H1 (cell line): ENCODE results near the gene CRYBA4. TPM values are rescaled to one million over a fixed set of nuclear protein-coding genes. Genes with fewer than 3 reads are reported as not detected.
A peak's percentile ranks its signal among the peaks of the same experiment; 100 is the strongest.

ENCODE experiments used
- CTCF ChIA-PET: fragments of 300-600 bp; sonication (Branson Sonifier 250); formaldehyde crosslinking; loops from one replicate; lab custom pipeline; 2021; ENCODE audit not compliant: partially characterized antibody; lab: Charles Lee
- POLR2A ChIA-PET: fragments of 300-600 bp; sonication (Branson Sonifier 250); formaldehyde crosslinking; loops from one replicate; lab custom pipeline; 2021; ENCODE audit warnings: inconsistent platforms; ENCODE audit not compliant: partially characterized antibody; lab: Charles Lee
- DNase-seq, 2 experiments: peaks; one replicate each; pipeline versions ENCODE4 v3.0.0 to v3.0.0-alpha.2; 2010 to 2022; ENCODE audit warnings: low spot score in 2 of 2, low read depth in 1 of 2, mixed read lengths in 1 of 2
- FAIRE-seq: peaks from 2 replicates; lab custom pipeline; 2011; peaks lifted over from hg19 to GRCh38; lab: Jason Lieb, UNC
- H2AFZ ChIP-seq: 2 replicates; pipeline ENCODE4 v1.8.1; 2012; ENCODE audit warnings: low read length, inconsistent platforms
- H2AK5ac ChIP-seq: 2 replicates; pipeline ENCODE4 v1.6.1; 2013; ENCODE audit warnings: low read depth, low read length
- H2BK120ac ChIP-seq: replicated peaks from 2 replicates; pipeline ENCODE3; 2013; ENCODE audit warnings: low read depth, low read length, inconsistent platforms
- H2BK12ac ChIP-seq: 2 replicates; pipeline ENCODE4 v1.6.1; 2013; ENCODE audit warnings: low read depth, low read length
- H2BK15ac ChIP-seq: 2 replicates; pipeline ENCODE4 v1.6.1; 2013; ENCODE audit warnings: low read length
- H2BK20ac ChIP-seq: 2 replicates; pipeline ENCODE4 v1.6.1; 2013; ENCODE audit warnings: low read length
- H2BK5ac ChIP-seq: 2 replicates; pipeline ENCODE4 v1.6.1; 2013; ENCODE audit warnings: low read depth, low read length
- H3K14ac ChIP-seq: 2 replicates; pipeline ENCODE4 v1.6.1; 2013; ENCODE audit warnings: inconsistent platforms; ENCODE audit not compliant: insufficient read length
- H3K18ac ChIP-seq: 2 replicates; pipeline ENCODE4 v1.6.1; 2013; ENCODE audit warnings: low read length; ENCODE audit errors: extremely low read depth
- H3K23ac ChIP-seq: 2 replicates; pipeline ENCODE4 v1.6.1; 2013; ENCODE audit warnings: inconsistent platforms; ENCODE audit not compliant: insufficient read length
- H3K23me2 ChIP-seq: 2 replicates; pipeline ENCODE4 v1.6.1; 2013; ENCODE audit warnings: low read depth, low read length
- H3K27ac ChIP-seq: 2 replicates; pipeline ENCODE4 v1.6.1; 2011; ENCODE audit warnings: low read depth, low read length, inconsistent platforms
- H3K27me3 ChIP-seq, 4 experiments: replicated peaks in 1 of 4; 1 replicate in 1 of 4; 2 replicates in 3 of 4; pipeline versions ENCODE4 v1.6.1 to v1.8.1; 2011 to 2013; ENCODE audit warnings: low read length in 3 of 4, mild to moderate bottlenecking in 3 of 4, inconsistent platforms in 2 of 4, mixed read lengths in 2 of 4, moderate library complexity in 1 of 4; ENCODE audit not compliant: control insufficient read depth in 3 of 4, insufficient read depth in 3 of 4; ENCODE audit errors: extremely low read depth in 1 of 4
- H3K36me3 ChIP-seq, 4 experiments: 2 replicates each; pipeline versions ENCODE4 v1.6.1 to v1.8.1; 2011 to 2013; ENCODE audit warnings: mild to moderate bottlenecking in 4 of 4, low read length in 3 of 4, moderate library complexity in 2 of 4, control low read depth in 1 of 4, inconsistent platforms in 1 of 4; ENCODE audit not compliant: insufficient read depth in 4 of 4, control insufficient read depth in 2 of 4
- H3K4ac ChIP-seq: replicated peaks from 2 replicates; pipeline ENCODE3; 2013; ENCODE audit warnings: low read length, low read depth, mixed read lengths, inconsistent platforms; ENCODE audit not compliant: insufficient read length
- H3K4me1 ChIP-seq, 4 experiments: replicated peaks in 1 of 4; 1 replicate in 1 of 4; 2 replicates in 3 of 4; pipeline versions ENCODE4 v1.6.1 to v1.8.1; 2011 to 2013; ENCODE audit warnings: low read length in 3 of 4, inconsistent platforms in 2 of 4, mixed read lengths in 1 of 4; ENCODE audit not compliant: insufficient read depth in 4 of 4, control insufficient read depth in 3 of 4
- H3K4me2 ChIP-seq, 2 experiments: 2 replicates each; pipeline versions ENCODE4 v1.6.1 to v1.8.1; 2011 to 2013; ENCODE audit warnings: low read depth in 2 of 2, low read length in 2 of 2, control low read depth in 1 of 2, inconsistent platforms in 1 of 2, mild to moderate bottlenecking in 1 of 2; ENCODE audit not compliant: insufficient read depth in 1 of 2
- H3K4me3 ChIP-seq, 4 experiments: fragments of 200-600, 300-600 bp in 1 of 4; sonication (generic), shearing (Covaris generic), sonication (Bioruptor Twin) in 1 of 4; 2 replicates each; pipeline versions ENCODE4 v1.5.1 to v1.8.1; 2011 to 2016; ENCODE audit warnings: low read length in 4 of 4, low read depth in 3 of 4, control low read depth in 2 of 4, inconsistent platforms in 2 of 4, mild to moderate bottlenecking in 2 of 4, mixed read lengths in 1 of 4, moderate library complexity in 1 of 4; ENCODE audit not compliant: insufficient read depth in 2 of 4; ENCODE audit errors: extremely low read depth in 1 of 4
- H3K56ac ChIP-seq: replicated peaks from 2 replicates; pipeline ENCODE3; 2013; ENCODE audit warnings: low read depth, mild to moderate bottlenecking, mixed read lengths, low read length, inconsistent platforms; ENCODE audit not compliant: insufficient read length
- H3K79me1 ChIP-seq: 2 replicates; pipeline ENCODE4 v1.6.1; 2013; ENCODE audit warnings: low read depth, low read length, control low read depth
- H3K79me2 ChIP-seq, 2 experiments: 2 replicates each; pipeline versions ENCODE4 v1.6.1 to v1.8.1; 2012 to 2013; ENCODE audit warnings: low read length in 2 of 2, mild to moderate bottlenecking in 2 of 2, inconsistent platforms in 1 of 2; ENCODE audit not compliant: insufficient read depth in 2 of 2, control insufficient read depth in 1 of 2
- H3K9ac ChIP-seq, 4 experiments: replicated peaks in 1 of 4; 1 replicate in 1 of 4; 2 replicates in 3 of 4; pipeline versions ENCODE4 v1.6.1 to v1.8.1; 2011 to 2013; ENCODE audit warnings: low read depth in 3 of 4, low read length in 3 of 4, control low read depth in 2 of 4, mild to moderate bottlenecking in 2 of 4, moderate library complexity in 2 of 4, inconsistent platforms in 1 of 4; ENCODE audit errors: extremely low read depth in 1 of 4
- H3K9me3 ChIP-seq, 2 experiments: 2 replicates each; pipeline versions ENCODE4 v1.6.1 to v1.8.1; 2012 to 2013; ENCODE audit warnings: mild to moderate bottlenecking in 2 of 2, moderate library complexity in 2 of 2, control low read depth in 1 of 2, inconsistent platforms in 1 of 2, low read depth in 1 of 2, low read length in 1 of 2, mixed read lengths in 1 of 2; ENCODE audit not compliant: insufficient read depth in 2 of 2
- H4K20me1 ChIP-seq, 2 experiments: replicated peaks in 1 of 2; 2 replicates each; pipeline versions ENCODE3 to v1.8.1; 2011 to 2013; ENCODE audit warnings: inconsistent platforms in 2 of 2, low read length in 2 of 2, mild to moderate bottlenecking in 1 of 2; ENCODE audit not compliant: insufficient read depth in 2 of 2, control insufficient read depth in 1 of 2
- H4K5ac ChIP-seq: 2 replicates; pipeline ENCODE4 v1.6.1; 2013; ENCODE audit warnings: low read length, low read depth, mixed read lengths, inconsistent platforms; ENCODE audit not compliant: insufficient read length
- H4K8ac ChIP-seq: 2 replicates; pipeline ENCODE4 v1.8.0; 2013; ENCODE audit warnings: mild to moderate bottlenecking, moderate library complexity, low read length, inconsistent platforms; ENCODE audit not compliant: insufficient read depth; ENCODE audit errors: extremely low read depth
- H4K91ac ChIP-seq: replicated peaks from 2 replicates; pipeline ENCODE3; 2013; ENCODE audit warnings: low read length, mixed read lengths, inconsistent platforms; ENCODE audit not compliant: insufficient read length
- CHD2 ChIP-seq: IDR thresholded peaks from 2 replicates; pipeline ENCODE4 v1.6.1; 2012; ENCODE audit warnings: low read length, improper control_type of control experiment
- HDAC2 ChIP-seq, 2 experiments: fragments of 300-600 bp in 1 of 2; sonication (generic) in 1 of 2; IDR thresholded peaks; 2 replicates each; pipeline ENCODE4 v1.6.1; 2011 to 2012; ENCODE audit warnings: low read depth in 2 of 2, low read length in 2 of 2, mild to moderate bottlenecking in 2 of 2, moderate library complexity in 2 of 2, borderline replicate concordance in 1 of 2, inconsistent platforms in 1 of 2
- KDM1A ChIP-seq: fragments of 200-600, 300-600 bp; sonication (generic); IDR thresholded peaks from 2 replicates; pipeline ENCODE4 v1.7.1; 2016; ENCODE audit warnings: mild to moderate bottlenecking, low read length, borderline replicate concordance
- WGBS, 2 experiments: shearing (Covaris generic) in 1 of 2; methylation state at CpG; one replicate each; pipeline versions ENCODE4 v1.1.6 to v1.1.7; 2013 to 2015; ENCODE audit warnings: low lambda C conversion rate in 2 of 2, mixed read lengths in 2 of 2, inconsistent platforms in 1 of 2, low coverage in 1 of 2, missing lambda C conversion rate in 1 of 2; ENCODE audit not compliant: insufficient replicate concordance in 2 of 2, insufficient coverage in 1 of 2, insufficient read length in 1 of 2; ENCODE audit errors: extremely low coverage in 1 of 2, missing lambda C conversion rate in 1 of 2; 5-methylcytosine and 5-hydroxymethylcytosine counted together
- polyA plus RNA-seq, 7 experiments: library from polyadenylated mRNA; depleted of rRNA in 3 of 7; stranded (reverse) in 5 of 7; unstranded in 2 of 7; fragments of >200 nt in 5 of 7; fragments of 200-250 nt in 2 of 7; gene quantifications; 1 replicate in 5 of 7; 2 replicates in 1 of 7; 4 replicates in 1 of 7; pipeline versions ENCODE4 v1.2.1 to v1.2.3, GENCODE V29; 2011 to 2013; ENCODE audit warnings: missing spikeins in 2 of 7, mixed read lengths in 2 of 7
- total RNA-seq: library from RNA; stranded (reverse); fragmentation: NEBNext Ultra II Directional; extraction: Animal tissue kit (Norgen Biotek cat#: 25700); gene quantifications from 2 replicates; pipeline ENCODE4 v1.2.1, GENCODE V29; 2021

The CRYBA4 gene
- total and polyA plus RNA-seq, 2 of the 8 experiments (the other 6 are each of a cell fraction or from before 2014, with no cell fraction given), result 0.67 to 3.1 TPM

DNA sequence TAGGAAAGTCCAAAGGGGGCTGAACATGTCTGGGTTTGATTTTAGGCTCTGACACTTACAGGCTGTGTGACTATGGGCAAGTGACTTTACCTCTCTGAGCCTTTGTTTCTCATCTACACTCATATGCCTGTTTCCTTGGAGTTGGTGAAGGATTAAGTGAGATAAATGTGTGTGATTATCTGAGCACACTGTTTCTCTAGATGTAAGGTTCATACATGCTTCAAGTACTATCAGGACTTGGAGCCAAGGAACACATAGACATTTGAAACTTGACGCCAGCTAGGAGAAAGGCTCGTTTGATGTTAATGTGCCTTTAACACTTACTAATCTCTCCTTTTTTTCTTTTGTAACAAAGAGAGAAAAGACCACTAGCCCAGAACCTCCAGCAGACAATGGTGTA lies 13.6 kb upstream of the CRYBA4 start:
- Histone ChIP-seq H3K9ac (no peak overlapping the region), H3K18ac (peak overlapping the region; percentile 66; the same call in 1 of the 2 replicates), H3K79me1 (no peaks in the 10 kb centered on the region; the same call in 1 of the 2 replicates), H4K8ac (no peak overlapping the region), H3K23me2 (peaks cover 5% of the 10 kb centered on the region; the same call in 1 of the 2 replicates), H2AFZ (no peak overlapping the region), H2BK15ac (no peak overlapping the region), H2BK5ac (peak overlapping the region; percentile 28; the same call in 1 of the 2 replicates), H3K27ac (no peak overlapping the region), H2BK120ac (no peak overlapping the region), H3K9me3 (no peaks in the 10 kb centered on the region), H3K4me2 (peak overlapping the region; percentile 24 to 40; a peak in 3 of 4 replicates), H4K91ac (peak overlapping the region; percentile 2), H2BK12ac (peak overlapping the region; percentile 22; the same call in 1 of the 2 replicates), H3K4me1 (peaks cover 7 to 17% (median 10%) of the 10 kb centered on the region in 4 experiments), H3K27me3 (peaks cover 5 to 18% (median 14%) of the 10 kb centered on the region in 4 experiments), H3K79me2 (no peaks in the 10 kb centered on the region), H3K14ac (no peak overlapping the region), H3K4ac (no peak overlapping the region), H2AK5ac (peak overlapping the region; percentile 57), H3K56ac (no peak overlapping the region), H3K23ac (no peak overlapping the region), H3K36me3 (no peaks in the 10 kb centered on the region), H4K20me1 (no peaks in the 10 kb centered on the region), H3K4me3 (no peak overlapping the region; a peak in 1 of 8 replicates), H2BK20ac (peak overlapping the region; percentile 74)
- POLR2A ChIA-PET, result interaction anchor here (0.9 to 1.7 kb wide), 3 partner anchors 8 to 31 kb away, joined by 3 to 4 read pairs (median 3); no protein-coding TSS in a partner anchor
- DNase-seq (no peak), FAIRE-seq (no peak)
- 40% methylated on average over 2 of the region's 2 CpGs; no CpG with 5 or more reads in 1 of the 2 experiments for WGBS, 2 experiments
- CTCF ChIA-PET, result interaction anchor here (1.0 kb wide), 1 partner anchor 25 kb away, joined by 5 read pairs; no protein-coding TSS in a partner anchor
- TF ChIP-seq KDM1A, result peak; percentile 99
- TF ChIP-seq HDAC2 (IDR thresholded peaks at IDR 0.05; ENCODE audit: borderline replicate concordance in 1 of 2, low read depth in 2 of 2, low read length in 2 of 2), result peak in 1 of 2 experiments; percentile 98; a peak in 1 of 4 replicates
- no peak for TF ChIP-seq CHD2
- TF ChIP-seq, all 59 proteins: peak for 2
- H4K5ac ChIP-seq, result no peak overlapping the region
